Suppressor macrophage (primary cell): ENCODE results near the gene NAALADL2.

Experiments used
- DNase-seq, 4 experiments: peaks; one replicate each; pipeline ENCODE4 v3.0.0-alpha.2; 2020 to 2022
- total RNA-seq, 17 experiments: gene quantifications; one replicate each; lab custom pipeline; 2026; ENCODE audit warnings: mixed read lengths in 6 of 17, inconsistent platforms in 3 of 17; lab: John Stamatoyannopoulos, UW

NAALADL2 gene
- total RNA-seq = 0.07 to 6.5 (median 0.65) reads per million in 17 experiments

- no peak for DNase-seq
Measured at GRCh38 chr3:174859114-174859735, at the start of gene NAALADL2. TSS of gene NAALADL2 (plus strand) at chr3:174859334.

GRCh38 chr3:174810254-174810653, 48.9 kb upstream of the NAALADL2 start:
- peak in 3 of 4 experiments; percentile 3 to 16 (median 13) for DNase-seq

- DNase-seq = no peak
Measured at GRCh38 chr3:174812172-174812862, 46.8 kb upstream of the NAALADL2 start.

- DNase-seq = no peak
Measured at GRCh38 chr3:174815750-174816149, 43.4 kb upstream of the NAALADL2 start.

- DNase-seq = no peak
Measured at GRCh38 chr3:174820885-174821284, 38.2 kb upstream of the NAALADL2 start.

GRCh38 chr3:174821477-174821876, 37.7 kb upstream of the NAALADL2 start:
- DNase-seq = no peak

GRCh38 chr3:174822320-174822719, 36.8 kb upstream of the NAALADL2 start:
- DNase-seq = no peak

GRCh38 chr3:174826069-174826468, 33.1 kb upstream of the NAALADL2 start:
- DNase-seq = no peak

GRCh38 chr3:174844746-174845145, 14.4 kb upstream of the NAALADL2 start:
- no peak for DNase-seq

- DNase-seq = no peak
Measured at GRCh38 chr3:174846055-174846454, 13.1 kb upstream of the NAALADL2 start.

GRCh38 chr3:174854987-174855386, 4.1 kb upstream of the NAALADL2 start:
- no peak for DNase-seq

- DNase-seq = no peak
Measured at GRCh38 chr3:174857301-174857700, 1.8 kb upstream of the NAALADL2 start.

- DNase-seq = no peak
Measured at GRCh38 chr3:174858353-174858752, 781 bp upstream of the NAALADL2 start.

GRCh38 chr3:174859756-174860155, 622 bp downstream of the NAALADL2 start:
- no peak for DNase-seq

- no peak for DNase-seq
Measured at GRCh38 chr3:174862101-174862500, 3.0 kb downstream of the NAALADL2 start.

GRCh38 chr3:174862666-174863065, 3.5 kb downstream of the NAALADL2 start:
- DNase-seq = no peak

GRCh38 chr3:174863488-174863887, 4.4 kb downstream of the NAALADL2 start:
- DNase-seq = no peak

- no peak for DNase-seq
Measured at GRCh38 chr3:174869448-174869847, 10.3 kb downstream of the NAALADL2 start.

GRCh38 chr3:174873832-174874657, 14.9 kb downstream of the NAALADL2 start:
- DNase-seq = no peak

- no peak for DNase-seq
Measured at GRCh38 chr3:174882789-174883188, 23.7 kb downstream of the NAALADL2 start.

- DNase-seq = no peak
Measured at GRCh38 chr3:174883881-174884675, 24.9 kb downstream of the NAALADL2 start.

- no peak for DNase-seq
Measured at GRCh38 chr3:174884776-174885568, 25.8 kb downstream of the NAALADL2 start.
